Gastroesophageal sphincter (tissue), 4 donors: ENCODE measurements around the gene BTBD6. TPM values are rescaled to one million over a fixed set of nuclear protein-coding genes. Genes with fewer than 3 reads are reported as not detected.

Source experiments
- ATAC-seq: fragments of 150-250 bp; one replicate; pipeline ENCODE4 v1.9.1; 2016; ENCODE audit warnings: mild to moderate bottlenecking, moderate library complexity
- H3K27ac ChIP-seq, 4 donors: fragments of 200-600 bp; sonication (generic) in 3 of 4; 1 replicate in 3 of 4; 2 replicates in 1 of 4; pipeline ENCODE4 v1.5.1; 2016 to 2019
- H3K27me3 ChIP-seq: fragments of 200-600 bp; sonication (generic); one replicate; pipeline ENCODE4 v1.5.1; 2019
- H3K36me3 ChIP-seq, 2 donors: fragments of 200-600 bp; sonication (generic); one replicate each; pipeline ENCODE4 v1.5.1; 2019; ENCODE audit warnings: control low read depth in 1 of 2
- H3K4me1 ChIP-seq, 3 donors: fragments of 200-600 bp; sonication (generic); 1 replicate in 2 of 3; 2 replicates in 1 of 3; pipeline ENCODE4 v1.5.1; 2016 to 2019; ENCODE audit warnings: control low read depth in 2 of 3
- H3K4me3 ChIP-seq, 2 donors: fragments of 200-600 bp; sonication (generic); one replicate each; pipeline ENCODE4 v1.5.1; 2019; ENCODE audit warnings: mild to moderate bottlenecking in 1 of 2, moderate library complexity in 1 of 2
- H3K9me3 ChIP-seq, 3 donors: fragments of 200-600 bp; sonication (generic); one replicate each; pipeline ENCODE4 v1.5.1; 2017 to 2019; ENCODE audit warnings: control low read depth in 2 of 3
- CTCF ChIP-seq, 4 experiments: fragments of 200-600 bp in 2 of 4; fragments of 450-650 bp in 2 of 4; sonication (generic) in 1 of 4; IDR thresholded peaks; one replicate each; pipeline ENCODE4 v1.5.1; 2017 to 2019; ENCODE audit warnings: antibody characterized with exemption in 4 of 4, mild to moderate bottlenecking in 2 of 4, moderate library complexity in 2 of 4
- EP300 ChIP-seq: sonication (generic); formaldehyde crosslinking; IDR thresholded peaks from one replicate; pipeline ENCODE4 v1.6.1; 2017; ENCODE audit warnings: antibody characterized with exemption, mild to moderate bottlenecking
- POLR2A ChIP-seq, 2 donors: fragments of 450-650 bp; IDR thresholded peaks; one replicate each; pipeline ENCODE4 v1.6.1; 2017; ENCODE audit warnings: antibody characterized with exemption in 2 of 2, mild to moderate bottlenecking in 2 of 2, moderate library complexity in 1 of 2
- POLR2AphosphoS5 ChIP-seq: sonication (generic); formaldehyde crosslinking; IDR thresholded peaks from one replicate; pipeline ENCODE4 v1.6.1; 2017; ENCODE audit warnings: antibody characterized with exemption
- WGBS, 2 donors: methylation state at CpG; one replicate each; pipeline ENCODE4 v1.1.5; 2018; ENCODE audit warnings: low coverage in 1 of 2; 5-methylcytosine and 5-hydroxymethylcytosine counted together
- total RNA-seq, 4 donors: library from RNA; depleted of rRNA; stranded (reverse); fragments of >200 nt; gene quantifications; one replicate each; pipeline ENCODE4 v1.1.0, GENCODE V29; 2016

BTBD6 gene
- total RNA-seq, 4 donors from 2014 or later, result 50.9 to 80.7 (median 66.1) TPM

DNA sequence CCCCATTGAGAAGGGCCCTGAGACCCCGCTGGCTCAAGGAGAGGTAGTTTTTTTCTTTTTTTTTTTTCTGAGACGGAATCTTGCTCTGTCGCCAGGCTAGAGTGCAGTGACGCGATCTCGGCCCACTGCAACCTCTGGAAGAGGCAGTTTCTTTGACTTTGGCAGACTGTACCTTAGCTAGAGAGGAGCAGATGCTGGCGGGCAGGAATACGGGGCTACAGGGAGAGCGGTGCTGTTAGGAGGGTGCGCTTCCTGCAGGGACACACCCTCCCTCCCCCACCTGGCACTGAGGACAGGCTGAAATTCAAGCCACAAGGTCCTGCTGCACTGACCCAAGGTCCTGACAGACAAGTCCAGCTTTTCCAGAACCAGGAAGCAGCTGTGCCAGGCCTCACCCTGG, 35.0 kb upstream of the BTBD6 start:
- no CpG with 5 or more reads among the region's 10 CpGs for WGBS, 2 donors
- no peak overlapping the region for H3K27ac ChIP-seq
- H3K4me1 ChIP-seq, result peaks cover 0 to 4% (median 0%) of the 10 kb centered on the region in 3 donors
- peaks cover 0 to 88% of the 10 kb centered on the region in 2 donors for H3K36me3 ChIP-seq
- TF ChIP-seq POLR2AphosphoS5, result no peak
- no peak for TF ChIP-seq EP300
- TF ChIP-seq CTCF (IDR thresholded peaks at IDR 0.05), result no peak
- H3K9me3 ChIP-seq, result no peaks in the 10 kb centered on the region
- no peak for ATAC-seq
- H3K27me3 ChIP-seq, result no peaks in the 10 kb centered on the region
- no peak overlapping the region for H3K4me3 ChIP-seq

- no peak for ATAC-seq
- peaks cover 0 to 4% (median 0%) of the 10 kb centered on the region in 3 donors for H3K4me1 ChIP-seq
- no peak overlapping the region for H3K4me3 ChIP-seq
- no peak overlapping the region for H3K27ac ChIP-seq
- no peaks in the 10 kb centered on the region for H3K9me3 ChIP-seq
- peaks cover 0 to 90% of the 10 kb centered on the region in 2 donors for H3K36me3 ChIP-seq
- TF ChIP-seq CTCF (IDR thresholded peaks at IDR 0.05), result no peak
- no peak for TF ChIP-seq POLR2AphosphoS5
- TF ChIP-seq POLR2A (IDR thresholded peaks at IDR 0.05), result no peak
- TF ChIP-seq EP300, result no peak
- 61% methylated on average over 3 of the region's 14 CpGs; no CpG with 5 or more reads in 1 of the 2 donors for WGBS, 2 donors
- H3K27me3 ChIP-seq, result no peaks in the 10 kb centered on the region
Measured at GRCh38 chr14:105214324-105214915, 33.9 kb upstream of the BTBD6 start.

DNA sequence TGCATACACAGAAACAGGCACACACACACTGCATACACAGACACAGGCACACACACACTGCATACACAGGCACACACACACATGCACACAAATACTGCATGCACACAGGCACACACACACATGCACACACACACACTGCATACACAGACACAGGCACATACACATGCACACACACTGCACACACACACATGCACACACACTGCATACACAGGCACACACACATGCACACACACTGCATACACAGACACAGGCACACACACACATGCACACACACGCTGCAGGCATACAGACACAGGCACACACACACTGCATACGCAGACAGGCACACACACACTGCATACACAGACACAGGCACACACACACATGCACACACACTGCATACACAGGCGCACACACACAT, 32.7 kb upstream of the BTBD6 start:
- Histone ChIP-seq H3K36me3 (peaks cover 0 to 90% of the 10 kb centered on the region in 2 donors), H3K27me3 (no peaks in the 10 kb centered on the region), H3K27ac (no peak overlapping the region), H3K4me3 (no peak overlapping the region), H3K4me1 (peaks cover 0 to 5% (median 0%) of the 10 kb centered on the region in 3 donors), H3K9me3 (no peaks in the 10 kb centered on the region)
- TF ChIP-seq CTCF (IDR thresholded peaks at IDR 0.05), result no peak
- no peak for TF ChIP-seq POLR2A (IDR thresholded peaks at IDR 0.05)
- TF ChIP-seq POLR2AphosphoS5, result no peak
- no peak for TF ChIP-seq EP300
- no peak for ATAC-seq
- 56% methylated on average over 3 of the region's 3 CpGs; no CpG with 5 or more reads in 1 of the 2 donors for WGBS, 2 donors

GRCh38 chr14:105216490-105217247, 31.7 kb upstream of the BTBD6 start:
- Histone ChIP-seq H3K9me3 (no peaks in the 10 kb centered on the region), H3K4me1 (peaks cover 0 to 15% (median 0%) of the 10 kb centered on the region in 3 donors), H3K4me3 (no peak overlapping the region), H3K36me3 (peaks cover 0 to 90% of the 10 kb centered on the region in 2 donors), H3K27ac (no peak overlapping the region), H3K27me3 (no peaks in the 10 kb centered on the region)
- 75 to 100% methylated on average over 2 to 4 of the region's 30 CpGs for WGBS, 2 donors
- no peak for ATAC-seq
- TF ChIP-seq POLR2AphosphoS5, result no peak
- no peak for TF ChIP-seq EP300
- no peak for TF ChIP-seq POLR2A (IDR thresholded peaks at IDR 0.05)
- no peak for TF ChIP-seq CTCF (IDR thresholded peaks at IDR 0.05)

DNA sequence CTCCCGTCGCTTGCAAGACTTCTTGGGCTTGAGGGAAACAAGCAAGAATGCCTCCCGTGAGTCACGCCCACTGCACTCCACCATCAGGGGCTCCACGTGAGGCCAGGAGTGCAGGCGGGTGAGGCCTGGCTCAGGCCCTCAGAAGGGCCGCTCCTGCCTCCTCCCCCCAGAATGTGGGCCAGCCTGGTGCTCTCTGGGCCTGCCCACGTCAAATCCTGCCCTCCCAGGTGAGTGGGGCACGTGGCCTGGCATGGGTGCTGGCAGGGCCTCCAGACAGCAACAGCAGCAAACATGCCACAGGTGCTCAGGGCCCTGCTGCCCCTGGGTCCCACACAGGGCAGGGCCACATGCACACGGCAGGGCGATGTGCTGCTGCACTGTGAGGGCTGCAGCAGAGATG, 30.6 kb upstream of the BTBD6 start:
- Histone ChIP-seq H3K4me3 (no peak overlapping the region), H3K36me3 (peaks cover 0 to 88% of the 10 kb centered on the region in 2 donors), H3K4me1 (peaks cover 0 to 16% (median 0%) of the 10 kb centered on the region in 3 donors), H3K27ac (no peak overlapping the region), H3K27me3 (no peaks in the 10 kb centered on the region), H3K9me3 (no peaks in the 10 kb centered on the region)
- no CpG with 5 or more reads among the region's 11 CpGs for WGBS, 2 donors
- TF ChIP-seq EP300, result no peak
- TF ChIP-seq POLR2AphosphoS5, result no peak
- TF ChIP-seq POLR2A (IDR thresholded peaks at IDR 0.05), result no peak
- no peak for TF ChIP-seq CTCF (IDR thresholded peaks at IDR 0.05)
- no peak for ATAC-seq
